ENCODE measurements around the gene VAPA. TPM values are rescaled to one million over a fixed set of nuclear protein-coding genes. Genes with fewer than 3 reads are reported as not detected.
A peak's percentile ranks its signal among the peaks of the same experiment; 100 is the strongest.

VAPA gene
- total and polyA plus RNA-seq, 2 donors (not counting 3 experiments of a cell fraction or from before 2014, with no cell fraction given): 105 to 163 TPM

GRCh38 chr18:9869715-9870430 lies 43.9 kb upstream of the VAPA start:
- CTCF ChIA-PET: interaction anchor here (1.0 to 1.5 kb wide), 4 partner anchors 29 to 295 kb away, joined by 3 to 4 read pairs (median 4); no protein-coding TSS in a partner anchor
- Histone ChIP-seq H3K9me3 (replicated peaks; ENCODE audit: control insufficient read depth, insufficient read depth, low read length) (no peaks in the 10 kb centered on the region), H2AFZ (ENCODE audit: low read depth, low read length) (peak overlapping the region; percentile 49), H3K4me2 (ENCODE audit: insufficient read depth, low read length) (no peak overlapping the region), H3K4me1 (ENCODE audit: control insufficient read depth, extremely low read depth, insufficient read depth, low read length) (peaks cover 24% of the 10 kb centered on the region), H3K36me3 (ENCODE audit: control insufficient read depth in 2 of 2, extremely low read depth in 1 of 2, insufficient read depth in 2 of 2, low read length in 2 of 2) (no peaks in the 10 kb centered on the region), H4K20me1 (replicated peaks; ENCODE audit: control insufficient read depth, extremely low read depth, insufficient read depth, low read length) (no peaks in the 10 kb centered on the region), H3K9me1 (replicated peaks; ENCODE audit: control insufficient read depth, extremely low read depth, insufficient read depth, low read length) (no peaks in the 10 kb centered on the region), H3K27ac (ENCODE audit: insufficient read depth, low read depth, low read length) (peak overlapping the region; percentile 24), H3K9ac (replicated peaks; ENCODE audit: extremely low read depth, insufficient read depth, low read length) (no peak overlapping the region), H3K27me3 (ENCODE audit: control insufficient read depth in 2 of 2, insufficient read depth in 2 of 2, low read length in 2 of 2) (no peaks in the 10 kb centered on the region), H3K79me2 (ENCODE audit: control insufficient read depth, insufficient read depth, low read length) (no peaks in the 10 kb centered on the region), H3K4me3 (replicated peaks in 1 of 3; ENCODE audit: insufficient read depth in 1 of 3, low read depth in 1 of 3, low read length in 3 of 3) (no peak overlapping the region)
- DNase-seq (ENCODE audit: low read depth, low spot score) (peak; percentile 31), FAIRE-seq (peak; percentile 38)
- intact Hi-C loops (cut with micrococcal nuclease) (loop anchor here (1.0 kb wide), 1 partner anchor 7 kb away; no protein-coding TSS in a partner anchor), dilution Hi-C loops (cut with MboI; ENCODE audit: extremely low pct_ligation_motif_present, low sequenced_read_pairs) (no loop called here)
- BruUV-seq (replicated peaks): no TSS peak
- TF ChIP-seq JUN (IDR thresholded peaks at IDR 0.05; ENCODE audit: borderline replicate concordance, insufficient read depth, insufficient read length, low read depth) (no peak), POLR2AphosphoS5 (IDR thresholded peaks at IDR 0.05; ENCODE audit: insufficient read depth, low read depth, low read length) (no peak), FOS (IDR thresholded peaks at IDR 0.05; ENCODE audit: borderline replicate concordance, insufficient read depth, low read length) (peak; percentile 25), POLR2A (IDR thresholded peaks at IDR 0.05; ENCODE audit: low read depth, low read length) (no peak), GATA2 (IDR thresholded peaks at IDR 0.05; ENCODE audit: insufficient read depth, insufficient read length, low read depth, low read length) (no peak), MAX (IDR thresholded peaks at IDR 0.05; ENCODE audit: insufficient read depth, insufficient read length) (no peak)
- POLR2A ChIA-PET: interaction anchor here (0.6 kb wide), 1 partner anchor 180 kb away, joined by 4 read pairs; no protein-coding TSS in a partner anchor
